HepG2 (cell line): ENCODE measurements around the gene ABCG1. TPM values are rescaled to one million over a fixed set of nuclear protein-coding genes. Genes with fewer than 3 reads are reported as not detected.

ENCODE experiments used
- ATAC-seq: fragments of 200-7000 bp; cut with Tn5 transposase; 3 replicates; pipeline ENCODE4 v1.9.1; 2020; ENCODE audit warnings: mild to moderate bottlenecking, moderate library complexity
- BruUV-seq: library from RNA; stranded (reverse); fragments of 400-500 nt; replicated peaks from 2 replicates; lab custom pipeline; 2021; lab: Mats Ljungman, UMichigan
- CTCF ChIA-PET: fragments of 300-600 bp; formaldehyde crosslinking; extraction: SDS; loops from one replicate; lab custom pipeline; 2021; ENCODE audit warnings: low total read pairs, inconsistent platforms, low intra/inter-chr PET ratio; lab: Yijun Ruan, JAX
- POLR2A ChIA-PET: fragments of 350-600 bp; sonication (Branson Sonifier 250); formaldehyde crosslinking; loops from one replicate; lab custom pipeline; 2020; ENCODE audit warnings: antibody characterized with exemption, inconsistent platforms; lab: Yijun Ruan, JAX
- DNase-seq: peaks from one replicate; pipeline ENCODE4 v3.0.0-alpha.2; 2015; ENCODE audit warnings: low spot score
- FAIRE-seq: peaks from 3 replicates; lab custom pipeline; 2011; peaks lifted over from hg19 to GRCh38; lab: Jason Lieb, UNC
- H2AFZ ChIP-seq: one replicate; pipeline ENCODE4 v1.6.1; 2011; ENCODE audit warnings: low read length, inconsistent platforms
- H3K27ac ChIP-seq: fragments of 300-600 bp; 3 replicates; pipeline ENCODE4 v1.8.0; 2011; ENCODE audit warnings: mixed run types, mild to moderate bottlenecking, mixed read lengths, low read length, inconsistent platforms; ENCODE audit not compliant: insufficient read depth; ENCODE audit errors: extremely low read length
- H3K27me3 ChIP-seq, 2 experiments: fragments of 200-600 bp in 1 of 2; 2 replicates in 1 of 2; 3 replicates in 1 of 2; pipeline versions ENCODE4 v1.6.0 to v1.8.0; 2011; ENCODE audit warnings: low read length in 2 of 2, mild to moderate bottlenecking in 2 of 2, moderate library complexity in 2 of 2, inconsistent platforms in 1 of 2; ENCODE audit not compliant: insufficient read depth in 2 of 2, control insufficient read depth in 1 of 2
- H3K36me3 ChIP-seq, 2 experiments: fragments of 200-600 bp in 1 of 2; replicated peaks in 1 of 2; 2 replicates in 1 of 2; 3 replicates in 1 of 2; pipeline versions ENCODE4 v1.5.1 to v1.8.0; 2011; ENCODE audit warnings: low read length in 2 of 2, inconsistent platforms in 1 of 2; ENCODE audit not compliant: insufficient read depth in 2 of 2, control insufficient read depth in 1 of 2
- H3K4me1 ChIP-seq: 2 replicates; pipeline ENCODE4 v1.5.1; 2012; ENCODE audit warnings: low read length, inconsistent platforms; ENCODE audit not compliant: insufficient read depth
- H3K4me2 ChIP-seq: 2 replicates; pipeline ENCODE4 v1.6.0; 2011; ENCODE audit warnings: low read depth, low read length, inconsistent platforms
- H3K4me3 ChIP-seq, 3 experiments: fragments of 200-600 bp in 1 of 3; sonication (generic), shearing (Covaris generic) in 1 of 3; replicated peaks in 1 of 3; 2 replicates each; pipeline ENCODE4 v1.5.1; 2011 to 2016; ENCODE audit warnings: low read length in 3 of 3, inconsistent platforms in 2 of 3, low read depth in 2 of 3, mild to moderate bottlenecking in 2 of 3, control low read depth in 1 of 3, mixed read lengths in 1 of 3; ENCODE audit not compliant: insufficient read depth in 1 of 3
- H3K79me2 ChIP-seq: one replicate; pipeline ENCODE4 v1.6.1; 2011; ENCODE audit warnings: low read length, inconsistent platforms; ENCODE audit not compliant: insufficient read depth
- H3K9ac ChIP-seq: 2 replicates; pipeline ENCODE4 v1.6.0; 2011; ENCODE audit warnings: mild to moderate bottlenecking, low read depth, low read length, inconsistent platforms; ENCODE audit not compliant: insufficient read depth
- H3K9me3 ChIP-seq: 2 replicates; pipeline ENCODE4 v1.5.1; 2012; ENCODE audit warnings: mild to moderate bottlenecking, low read length
- H4K20me1 ChIP-seq: 2 replicates; pipeline ENCODE4 v1.6.0; 2011; ENCODE audit warnings: inconsistent platforms, mild to moderate bottlenecking, low read length, moderate library complexity; ENCODE audit not compliant: insufficient read depth
- BHLHE40 ChIP-seq: IDR thresholded peaks from 2 replicates; pipeline ENCODE4 v1.6.1; 2011; ENCODE audit warnings: low read length, improper control_type of control experiment
- NCOA5 ChIP-seq: sonication (generic); formaldehyde crosslinking; IDR thresholded peaks from 2 replicates; pipeline ENCODE4 v1.4.0; 2020; ENCODE audit warnings: missing genetic modification reagents
- RAD51 ChIP-seq: fragments of 450-650 bp; IDR thresholded peaks from 2 replicates; pipeline ENCODE4 v1.6.1; 2016; ENCODE audit warnings: borderline replicate concordance
- ZEB1 ChIP-seq: IDR thresholded peaks from 2 replicates; pipeline ENCODE4 v1.6.1; 2012; ENCODE audit warnings: mild to moderate bottlenecking, low read depth, inconsistent platforms; ENCODE audit not compliant: insufficient replicate concordance
- ZNF749 ChIP-seq: sonication (generic); formaldehyde crosslinking; IDR thresholded peaks from 2 replicates; pipeline ENCODE4 v1.8.0; 2022; ENCODE audit warnings: mild to moderate bottlenecking, missing genetic modification reagents, moderate library complexity, borderline replicate concordance
- WGBS: methylation state at CpG from one replicate; pipeline ENCODE4 v1.1.6; 2017; ENCODE audit warnings: low lambda C conversion rate; 5-methylcytosine and 5-hydroxymethylcytosine counted together
- in situ Hi-C: cut with HindIII; loops from 2 replicates; pipeline ENCODE4 v1.10.0; 2017; ENCODE audit warnings: low pct_unique_long_range_greater_than_20kb; ENCODE audit not compliant: extremely low pct_ligation_motif_present
- intact Hi-C: fragments of 100-400 bp; cut with micrococcal nuclease; formaldehyde crosslinking; loops from one replicate; pipeline ENCODE4 v1.10.0; 2022; ENCODE audit not compliant: unreplicated experiment
- polyA plus RNA-seq, 8 experiments: library from polyadenylated mRNA; depleted of rRNA in 3 of 8; stranded (reverse) in 7 of 8; unstranded in 1 of 8; fragments of >200 nt; fragmentation: Illumina TruSeq in 4 of 8; extraction: Trizol in 4 of 8; gene quantifications; 2 replicates each; pipeline versions ENCODE4 v1.2.1 to v1.2.3, GENCODE V29; 2011 to 2016; ENCODE audit warnings: low read depth in 4 of 8, missing spikeins in 1 of 8, mixed read lengths in 1 of 8; ENCODE audit not compliant: insufficient read depth in 1 of 8
- total RNA-seq, 5 experiments: library from RNA; depleted of rRNA; stranded (reverse); fragments of >200 nt; fragmentation: Illumina TruSeq; extraction: Trizol; gene quantifications; 2 replicates each; pipeline ENCODE4 v1.2.3, GENCODE V29; 2016; ENCODE audit warnings: low read depth in 1 of 5
- TF ChIP-seq, protein P1 (sequence below): sonication (generic); formaldehyde crosslinking; conservative IDR thresholded peaks from 2 replicates; pipeline ENCODE4 v1.4.0; 2020; ENCODE audit warnings: missing genetic modification reagents
- TF ChIP-seq, protein P2 (sequence below), 2 experiments: fragments of 450-650 bp in 1 of 2; sonication (generic) in 1 of 2; formaldehyde crosslinking in 1 of 2; IDR thresholded peaks; 2 replicates each; pipeline versions ENCODE4 v1.6.1 to v1.8.0; 2016 to 2022; ENCODE audit warnings: antibody characterized with exemption in 1 of 2, mild to moderate bottlenecking in 1 of 2, missing genetic modification reagents in 1 of 2
- TF ChIP-seq, protein P3 (sequence below): sonication (generic); formaldehyde crosslinking; IDR thresholded peaks from 2 replicates; pipeline ENCODE4 v1.5.0; 2020; ENCODE audit warnings: missing genetic modification reagents
- TF ChIP-seq, protein P4 (sequence below): sonication (generic); formaldehyde crosslinking; IDR thresholded peaks from 2 replicates; pipeline ENCODE4 v1.8.1; 2023; ENCODE audit warnings: mild to moderate bottlenecking, missing genetic modification reagents

ABCG1 gene
- total and polyA plus RNA-seq, 2 of the 13 experiments (the other 11 are each of a cell fraction or from before 2014, with no cell fraction given) = 0.04 TPM; not detected in 1

DNA sequence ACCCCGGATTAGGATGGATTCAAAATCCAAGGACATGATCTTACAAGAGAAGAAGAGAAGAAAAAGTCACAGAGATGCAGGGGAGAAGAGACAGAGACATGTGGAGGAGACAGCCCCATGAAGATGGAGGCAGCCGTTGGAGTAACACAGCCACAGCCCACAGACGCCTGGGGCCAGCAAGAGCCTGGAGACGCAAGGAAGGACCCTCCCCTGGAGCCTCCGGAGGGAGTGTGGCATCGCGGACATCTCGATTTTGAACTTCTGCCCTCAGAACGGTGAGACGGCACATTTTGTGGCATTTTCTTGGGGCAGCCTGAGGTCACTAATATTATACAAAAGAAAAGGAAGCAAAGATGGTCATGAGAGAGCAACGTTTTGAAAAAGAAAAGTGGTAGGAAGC lies 28.8 kb downstream of the ABCG1 start:
- BruUV-seq = no TSS peak
- Histone ChIP-seq H3K9me3 (no peaks in the 10 kb centered on the region), H3K36me3 (no peaks in the 10 kb centered on the region), H3K4me3 (no peak overlapping the region), H3K79me2 (no peaks in the 10 kb centered on the region), H2AFZ (no peak overlapping the region), H3K9ac (no peak overlapping the region), H3K27me3 (peaks cover 0 to 32% of the 10 kb centered on the region in 2 experiments; a peak in 4 of 5 replicates), H4K20me1 (no peaks in the 10 kb centered on the region), H3K27ac (no peak overlapping the region), H3K4me1 (no peaks in the 10 kb centered on the region), H3K4me2 (no peak overlapping the region)
- DNase-seq = no peak
- ATAC-seq = no peak
- intact Hi-C loops = no loop called here
- 25% methylated on average over 11 of the region's 11 CpGs for WGBS
- in situ Hi-C loops = no loop called here
- FAIRE-seq = no peak
- ChIA-PET POLR2A (no interaction called here), CTCF (no interaction called here)
- TF ChIP-seq ZNF749 (no peak), BHLHE40 (no peak), ZEB1 (no peak), NCOA5 (CRISPR knock-in tag) (no peak), RAD51 (no peak)
- TF ChIP-seq, protein P1, sequence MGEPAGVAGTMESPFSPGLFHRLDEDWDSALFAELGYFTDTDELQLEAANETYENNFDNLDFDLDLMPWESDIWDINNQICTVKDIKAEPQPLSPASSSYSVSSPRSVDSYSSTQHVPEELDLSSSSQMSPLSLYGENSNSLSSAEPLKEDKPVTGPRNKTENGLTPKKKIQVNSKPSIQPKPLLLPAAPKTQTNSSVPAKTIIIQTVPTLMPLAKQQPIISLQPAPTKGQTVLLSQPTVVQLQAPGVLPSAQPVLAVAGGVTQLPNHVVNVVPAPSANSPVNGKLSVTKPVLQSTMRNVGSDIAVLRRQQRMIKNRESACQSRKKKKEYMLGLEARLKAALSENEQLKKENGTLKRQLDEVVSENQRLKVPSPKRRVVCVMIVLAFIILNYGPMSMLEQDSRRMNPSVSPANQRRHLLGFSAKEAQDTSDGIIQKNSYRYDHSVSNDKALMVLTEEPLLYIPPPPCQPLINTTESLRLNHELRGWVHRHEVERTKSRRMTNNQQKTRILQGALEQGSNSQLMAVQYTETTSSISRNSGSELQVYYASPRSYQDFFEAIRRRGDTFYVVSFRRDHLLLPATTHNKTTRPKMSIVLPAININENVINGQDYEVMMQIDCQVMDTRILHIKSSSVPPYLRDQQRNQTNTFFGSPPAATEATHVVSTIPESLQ = no peak
- TF ChIP-seq, protein P2, sequence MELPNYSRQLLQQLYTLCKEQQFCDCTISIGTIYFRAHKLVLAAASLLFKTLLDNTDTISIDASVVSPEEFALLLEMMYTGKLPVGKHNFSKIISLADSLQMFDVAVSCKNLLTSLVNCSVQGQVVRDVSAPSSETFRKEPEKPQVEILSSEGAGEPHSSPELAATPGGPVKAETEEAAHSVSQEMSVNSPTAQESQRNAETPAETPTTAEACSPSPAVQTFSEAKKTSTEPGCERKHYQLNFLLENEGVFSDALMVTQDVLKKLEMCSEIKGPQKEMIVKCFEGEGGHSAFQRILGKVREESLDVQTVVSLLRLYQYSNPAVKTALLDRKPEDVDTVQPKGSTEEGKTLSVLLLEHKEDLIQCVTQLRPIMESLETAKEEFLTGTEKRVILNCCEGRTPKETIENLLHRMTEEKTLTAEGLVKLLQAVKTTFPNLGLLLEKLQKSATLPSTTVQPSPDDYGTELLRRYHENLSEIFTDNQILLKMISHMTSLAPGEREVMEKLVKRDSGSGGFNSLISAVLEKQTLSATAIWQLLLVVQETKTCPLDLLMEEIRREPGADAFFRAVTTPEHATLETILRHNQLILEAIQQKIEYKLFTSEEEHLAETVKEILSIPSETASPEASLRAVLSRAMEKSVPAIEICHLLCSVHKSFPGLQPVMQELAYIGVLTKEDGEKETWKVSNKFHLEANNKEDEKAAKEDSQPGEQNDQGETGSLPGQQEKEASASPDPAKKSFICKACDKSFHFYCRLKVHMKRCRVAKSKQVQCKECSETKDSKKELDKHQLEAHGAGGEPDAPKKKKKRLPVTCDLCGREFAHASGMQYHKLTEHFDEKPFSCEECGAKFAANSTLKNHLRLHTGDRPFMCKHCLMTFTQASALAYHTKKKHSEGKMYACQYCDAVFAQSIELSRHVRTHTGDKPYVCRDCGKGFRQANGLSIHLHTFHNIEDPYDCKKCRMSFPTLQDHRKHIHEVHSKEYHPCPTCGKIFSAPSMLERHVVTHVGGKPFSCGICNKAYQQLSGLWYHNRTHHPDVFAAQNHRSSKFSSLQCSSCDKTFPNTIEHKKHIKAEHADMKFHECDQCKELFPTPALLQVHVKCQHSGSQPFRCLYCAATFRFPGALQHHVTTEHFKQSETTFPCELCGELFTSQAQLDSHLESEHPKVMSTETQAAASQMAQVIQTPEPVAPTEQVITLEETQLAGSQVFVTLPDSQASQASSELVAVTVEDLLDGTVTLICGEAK (IDR thresholded peaks at IDR 0.05) = no peak
- TF ChIP-seq, protein P2 (CRISPR knock-in tag; IDR thresholded peaks at IDR 0.05) = no peak
- TF ChIP-seq, protein P3, sequence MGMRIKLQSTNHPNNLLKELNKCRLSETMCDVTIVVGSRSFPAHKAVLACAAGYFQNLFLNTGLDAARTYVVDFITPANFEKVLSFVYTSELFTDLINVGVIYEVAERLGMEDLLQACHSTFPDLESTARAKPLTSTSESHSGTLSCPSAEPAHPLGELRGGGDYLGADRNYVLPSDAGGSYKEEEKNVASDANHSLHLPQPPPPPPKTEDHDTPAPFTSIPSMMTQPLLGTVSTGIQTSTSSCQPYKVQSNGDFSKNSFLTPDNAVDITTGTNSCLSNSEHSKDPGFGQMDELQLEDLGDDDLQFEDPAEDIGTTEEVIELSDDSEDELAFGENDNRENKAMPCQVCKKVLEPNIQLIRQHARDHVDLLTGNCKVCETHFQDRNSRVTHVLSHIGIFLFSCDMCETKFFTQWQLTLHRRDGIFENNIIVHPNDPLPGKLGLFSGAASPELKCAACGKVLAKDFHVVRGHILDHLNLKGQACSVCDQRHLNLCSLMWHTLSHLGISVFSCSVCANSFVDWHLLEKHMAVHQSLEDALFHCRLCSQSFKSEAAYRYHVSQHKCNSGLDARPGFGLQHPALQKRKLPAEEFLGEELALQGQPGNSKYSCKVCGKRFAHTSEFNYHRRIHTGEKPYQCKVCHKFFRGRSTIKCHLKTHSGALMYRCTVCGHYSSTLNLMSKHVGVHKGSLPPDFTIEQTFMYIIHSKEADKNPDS (CRISPR knock-in tag) = no peak
- TF ChIP-seq, protein P4, sequence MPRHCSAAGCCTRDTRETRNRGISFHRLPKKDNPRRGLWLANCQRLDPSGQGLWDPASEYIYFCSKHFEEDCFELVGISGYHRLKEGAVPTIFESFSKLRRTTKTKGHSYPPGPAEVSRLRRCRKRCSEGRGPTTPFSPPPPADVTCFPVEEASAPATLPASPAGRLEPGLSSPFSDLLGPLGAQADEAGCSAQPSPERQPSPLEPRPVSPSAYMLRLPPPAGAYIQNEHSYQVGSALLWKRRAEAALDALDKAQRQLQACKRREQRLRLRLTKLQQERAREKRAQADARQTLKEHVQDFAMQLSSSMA = no peak
